ENCODE data around the gene RPL31. TPM values are rescaled to one million over a fixed set of nuclear protein-coding genes. Genes with fewer than 3 reads are reported as not detected.

The RPL31 gene
- total and polyA plus RNA-seq, 12 donors: 610 to 4,595 (median 717) TPM

GRCh38 chr2:100974712-100975520 is 27.2 kb upstream of the RPL31 start:
- no peaks in the 10 kb centered on the region for H3K4me1 ChIP-seq
- H3K9me3 ChIP-seq: no peaks in the 10 kb centered on the region
- H3K27ac ChIP-seq: no peak overlapping the region
- no peak for TF ChIP-seq CTCF (IDR thresholded peaks at IDR 0.05)
- no peak for DNase-seq
- peaks cover 0 to 99% (median 39%) of the 10 kb centered on the region in 9 donors for H3K36me3 ChIP-seq
- intact Hi-C loops (cut with DNase I): no loop called here
- 84 to 91% methylated on average over 22 of the region's 22 CpGs for WGBS, 2 donors
- no peak overlapping the region for H3K4me3 ChIP-seq
- ATAC-seq: no peak
- no peaks in the 10 kb centered on the region for H3K27me3 ChIP-seq

GRCh38 chr2:100975521-100975785 is 26.6 kb upstream of the RPL31 start:
- no peaks in the 10 kb centered on the region for H3K27me3 ChIP-seq
- no peaks in the 10 kb centered on the region for H3K4me1 ChIP-seq
- H3K9me3 ChIP-seq: no peaks in the 10 kb centered on the region
- ATAC-seq (no peak), DNase-seq (no peak)
- H3K36me3 ChIP-seq: peaks cover 0 to 99% (median 39%) of the 10 kb centered on the region in 9 donors
- whole genome bisulfite sequencing, 2 donors: 95 to 96% methylated on average over 7 of the region's 7 CpGs
- intact Hi-C loops (cut with DNase I): no loop called here
- H3K4me3 ChIP-seq: no peak overlapping the region
- no peak overlapping the region for H3K27ac ChIP-seq
- TF ChIP-seq CTCF (IDR thresholded peaks at IDR 0.05): no peak

DNA sequence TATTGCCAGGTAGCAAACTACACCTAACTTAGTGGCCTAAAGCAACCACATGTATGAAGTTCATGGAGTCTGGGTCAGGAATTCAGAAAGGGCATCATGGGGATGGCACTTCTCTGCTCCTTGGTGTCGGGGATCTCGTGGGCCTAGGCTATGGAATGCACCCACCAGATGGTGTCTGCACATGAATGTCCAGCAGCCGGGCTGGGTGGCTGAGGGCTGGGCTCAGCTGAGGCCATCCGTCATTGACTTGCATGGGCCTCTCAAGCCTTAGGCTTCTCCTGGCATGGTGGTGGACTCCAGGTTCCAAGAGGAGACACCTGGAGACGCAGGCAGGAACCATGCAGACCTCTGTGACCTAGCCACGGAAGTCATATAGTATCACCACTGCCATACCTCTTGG is 26.0 kb upstream of the RPL31 start:
- intact Hi-C loops (cut with DNase I): no loop called here
- 88 to 97% methylated on average over 6 of the region's 6 CpGs for WGBS, 2 donors
- DNase-seq (no peak), ATAC-seq (peak in 1 of 8 donors; percentile 24)
- no peak for TF ChIP-seq CTCF (IDR thresholded peaks at IDR 0.05)
- Histone ChIP-seq H3K4me1 (no peaks in the 10 kb centered on the region), H3K27ac (no peak overlapping the region), H3K27me3 (no peaks in the 10 kb centered on the region), H3K36me3 (peaks cover 0 to 100% (median 37%) of the 10 kb centered on the region in 9 donors), H3K4me3 (no peak overlapping the region), H3K9me3 (no peaks in the 10 kb centered on the region)

DNA sequence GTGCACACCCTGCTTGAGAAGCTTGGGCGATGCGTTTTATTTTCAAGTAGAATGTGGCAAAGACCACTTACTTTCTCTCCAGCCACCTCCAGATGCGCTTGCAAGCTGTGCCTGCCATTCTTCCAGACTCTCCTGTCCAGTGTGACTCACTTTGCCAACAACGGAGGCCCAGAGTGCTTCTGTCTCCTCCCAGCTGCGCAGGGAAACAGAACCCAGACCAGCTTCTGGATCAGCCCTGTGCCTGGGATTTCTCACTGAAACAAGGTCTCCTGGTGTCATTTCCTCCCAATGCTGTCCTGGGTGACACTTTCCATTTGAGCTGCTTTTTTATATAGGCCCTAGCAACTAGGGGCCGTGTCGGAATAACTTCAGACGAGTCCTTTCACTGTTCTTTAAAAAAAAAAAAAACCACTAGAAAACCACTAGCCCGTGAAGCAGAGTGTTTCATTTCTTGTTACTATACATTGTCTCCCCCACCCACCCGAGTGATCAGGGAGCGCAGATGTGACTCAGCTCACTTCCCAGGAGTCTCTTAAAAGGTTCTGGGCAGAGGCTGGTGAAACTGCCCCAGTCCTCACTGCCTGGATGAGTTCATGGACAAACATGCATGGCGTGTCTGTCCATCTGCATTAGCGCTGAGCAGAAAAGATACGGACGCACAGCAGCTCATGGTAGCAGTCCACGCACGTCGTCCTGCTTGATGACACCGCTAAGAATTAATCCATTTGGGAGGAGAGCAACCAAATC is 25.3 kb upstream of the RPL31 start:
- H3K4me1 ChIP-seq: no peaks in the 10 kb centered on the region
- intact Hi-C loops (cut with DNase I): no loop called here

More for the DNA sequence above, 25.3 kb upstream of the RPL31 start:
- Histone ChIP-seq H3K27ac (no peak overlapping the region), H3K9me3 (no peaks in the 10 kb centered on the region), H3K27me3 (no peaks in the 10 kb centered on the region), H3K36me3 (peaks cover 0 to 99% (median 32%) of the 10 kb centered on the region in 9 donors), H3K4me3 (no peak overlapping the region)
- WGBS, 2 donors: 82 to 85% methylated on average over 19 of the region's 19 CpGs
- DNase-seq (no peak), ATAC-seq (no peak)
- TF ChIP-seq CTCF (IDR thresholded peaks at IDR 0.05): no peak
